ENCODE results near the gene ASGR2. TPM values are rescaled to one million over a fixed set of nuclear protein-coding genes. Genes with fewer than 3 reads are reported as not detected.

ASGR2 gene
- total RNA-seq, 2 donors from 2014 or later = 0.33 TPM; not detected in 1

Other genes with a start within 250 kb of the ASGR2 start
- not detected for gene ALOX12, start 118.8 kb downstream of the ASGR2 start, total RNA-seq
- 100 to 1,000 TPM; 206 to 224 TPM for gene RNASEK, start 102.2 kb downstream of the ASGR2 start, total RNA-seq
- 1 to 10 TPM in 1 of 2 donors, under 1 TPM in 1; 0.73 to 1.1 TPM for gene BCL6B, start 91.8 kb downstream of the ASGR2 start, total RNA-seq
- gene SLC16A13, start 78.8 kb downstream of the ASGR2 start, total RNA-seq = 10 to 100 TPM; 11.7 to 19.1 TPM
- 1 to 10 TPM; 1.2 to 1.7 TPM for gene SLC16A11, start 70.7 kb downstream of the ASGR2 start, total RNA-seq
- gene CLEC10A, start 34.6 kb downstream of the ASGR2 start, total RNA-seq = not detected
- gene ASGR1, start 64.5 kb upstream of the ASGR2 start, total RNA-seq = under 1 TPM in 1 of 2 donors, not detected in 1; 0.95 TPM
- 1 to 10 TPM; 3.3 to 8.3 TPM for gene DLG4, start 105.0 kb upstream of the ASGR2 start, total RNA-seq
- 100 to 1,000 TPM; 651 to 710 TPM for gene ACADVL, start 105.1 kb upstream of the ASGR2 start, total RNA-seq
- gene DVL2, start 119.7 kb upstream of the ASGR2 start, total RNA-seq = 10 to 100 TPM; 35.1 to 61.6 TPM
- gene PHF23, start 124.6 kb upstream of the ASGR2 start, total RNA-seq = 10 to 100 TPM; 40.1 to 55.2 TPM
- gene GABARAP, start 127.6 kb upstream of the ASGR2 start, total RNA-seq = 100 to 1,000 TPM; 197 to 277 TPM
- gene CTDNEP1, start 136.9 kb upstream of the ASGR2 start, total RNA-seq = 100 to 1,000 TPM; 145 to 165 TPM
- 10 to 100 TPM; 43.5 to 70.5 TPM for gene ELP5, start 137.4 kb upstream of the ASGR2 start, total RNA-seq
- 1 to 10 TPM in 1 of 2 donors, under 1 TPM in 1; 0.73 to 1.1 TPM for gene CLDN7, start 147.7 kb upstream of the ASGR2 start, total RNA-seq
- under 1 TPM in 1 of 2 donors, not detected in 1; 0.50 TPM for gene SLC2A4, start 166.9 kb upstream of the ASGR2 start, total RNA-seq
- gene YBX2, start 179.8 kb upstream of the ASGR2 start, total RNA-seq = not detected
- 1,000 to 10,000 TPM in 1 of 2 donors, 100 to 1,000 TPM in 1; 953 to 1,345 TPM for gene EIF5A, start 192.8 kb upstream of the ASGR2 start, total RNA-seq
- gene GPS2, start 200.5 kb upstream of the ASGR2 start, total RNA-seq = 10 to 100 TPM; 58.1 to 87.0 TPM
- gene NEURL4, start 214.5 kb upstream of the ASGR2 start, total RNA-seq = 10 to 100 TPM; 37.6 to 76.7 TPM
- 100 to 1,000 TPM; 240 to 419 TPM for gene ACAP1, start 221.7 kb upstream of the ASGR2 start, total RNA-seq
- gene KCTD11, start 237.3 kb upstream of the ASGR2 start, total RNA-seq = 10 to 100 TPM in 1 of 2 donors, 1 to 10 TPM in 1; 6.7 to 13.0 TPM
- gene TMEM95, start 240.3 kb upstream of the ASGR2 start, total RNA-seq = not detected